HL-60 (cell line): ENCODE measurements around the gene ZDHHC16.

Source experiments
- DNase-seq, 2 experiments: peaks; one replicate each; pipeline ENCODE4 v3.0.0-alpha.2; 2010 to 2020; ENCODE audit warnings: low read depth in 1 of 2, low spot score in 1 of 2
- H3K27ac ChIP-seq: fragments of 250-450 bp; sonication (Bioruptor Pico); replicated peaks from 2 replicates; pipeline ENCODE4 v1.5.1; 2020; ENCODE audit warnings: mild to moderate bottlenecking, moderate library complexity
- H3K27me3 ChIP-seq: fragments of 250-450 bp; sonication (Bioruptor Pico); 2 replicates; pipeline ENCODE4 v1.5.1; 2021; ENCODE audit warnings: mild to moderate bottlenecking, moderate library complexity; ENCODE audit not compliant: insufficient read depth, poor library complexity, severe bottlenecking
- H3K4me3 ChIP-seq: replicated peaks from 2 replicates; pipeline ENCODE4 v1.5.1; 2011; ENCODE audit warnings: mild to moderate bottlenecking, control low read depth, low read length; ENCODE audit not compliant: insufficient read depth
- CTCF ChIP-seq: IDR thresholded peaks from one replicate; pipeline ENCODE4 v1.5.1; 2011; ENCODE audit warnings: low read length, control low read depth, inconsistent platforms; ENCODE audit not compliant: insufficient read depth
- GABPA ChIP-seq: IDR thresholded peaks from 2 replicates; pipeline ENCODE4 v1.6.1; 2012; ENCODE audit warnings: low read depth
- POLR2AphosphoS5 ChIP-seq: IDR thresholded peaks from 2 replicates; pipeline ENCODE4 v1.6.1; 2012; ENCODE audit warnings: low read depth
- REST ChIP-seq: IDR thresholded peaks from 2 replicates; pipeline ENCODE4 v1.6.1; 2012; ENCODE audit warnings: low read depth; ENCODE audit not compliant: insufficient replicate concordance
- SPI1 ChIP-seq: IDR thresholded peaks from 2 replicates; pipeline ENCODE4 v1.6.1; 2012; ENCODE audit warnings: low read depth, mild to moderate bottlenecking, borderline replicate concordance

The ZDHHC16 gene

GRCh38 chr10:97434055-97434454 is 11.9 kb upstream of the ZDHHC16 start:
- Histone ChIP-seq H3K27me3 (no peaks in the 10 kb centered on the region), H3K4me3 (no peak overlapping the region), H3K27ac (no peak overlapping the region)
- DNase-seq: no peak
- no peak for TF ChIP-seq CTCF
- no peak for TF ChIP-seq GABPA
- TF ChIP-seq SPI1: no peak
- TF ChIP-seq REST: no peak
- no peak; the same call in 1 of the 2 replicates for TF ChIP-seq POLR2AphosphoS5

GRCh38 chr10:97434557-97434956 is 11.4 kb upstream of the ZDHHC16 start:
- no peak for DNase-seq
- Histone ChIP-seq H3K27me3 (no peaks in the 10 kb centered on the region), H3K27ac (no peak overlapping the region), H3K4me3 (no peak overlapping the region)
- no peak; the same call in 1 of the 2 replicates for TF ChIP-seq POLR2AphosphoS5
- TF ChIP-seq GABPA: no peak
- TF ChIP-seq REST: no peak
- no peak for TF ChIP-seq SPI1
- no peak for TF ChIP-seq CTCF

GRCh38 chr10:97435211-97435610 is 10.8 kb upstream of the ZDHHC16 start:
- H3K4me3 ChIP-seq: no peak overlapping the region
- no peaks in the 10 kb centered on the region for H3K27me3 ChIP-seq
- H3K27ac ChIP-seq: no peak overlapping the region
- TF ChIP-seq CTCF (no peak), SPI1 (no peak), POLR2AphosphoS5 (no peak), GABPA (no peak)
- DNase-seq: no peak

- H3K27ac ChIP-seq: no peak overlapping the region
- H3K4me3 ChIP-seq: no peak overlapping the region
- no peaks in the 10 kb centered on the region for H3K27me3 ChIP-seq
- TF ChIP-seq SPI1 (no peak), CTCF (no peak), POLR2AphosphoS5 (no peak), GABPA (no peak), REST (no peak)
- no peak for DNase-seq
Measured at GRCh38 chr10:97442277-97442676, 3.7 kb upstream of the ZDHHC16 start.
